DMS53 treated with DMSO at 0.1 percent for 48 hours (cell line): ENCODE results near the gene POLA2.
A peak's percentile ranks its signal among the peaks of the same experiment; 100 is the strongest.
"Not testable (repeated sequence)": the region's sequence is repeated elsewhere in the genome, so short reads cannot be mapped to it uniquely, and the experiment has no call there.

Experiments
- DNase-seq: peaks from one replicate; lab custom pipeline; 2025; ENCODE audit not compliant: unreplicated experiment; lab: John Stamatoyannopoulos, UW

POLA2 gene

GRCh38 chr11:65241134-65241533 is 20.6 kb upstream of the POLA2 start:
- no peak for DNase-seq

GRCh38 chr11:65241692-65242091 is 20.1 kb upstream of the POLA2 start:
- no peak for DNase-seq

- no peak for DNase-seq
Observed at GRCh38 chr11:65242389-65242788, 19.4 kb upstream of the POLA2 start.

- DNase-seq: no peak
Observed at GRCh38 chr11:65243797-65244196, 18.0 kb upstream of the POLA2 start.

- not testable (repeated sequence) for DNase-seq
Observed at GRCh38 chr11:65245046-65245445, 16.7 kb upstream of the POLA2 start.

GRCh38 chr11:65246506-65246905 is 15.3 kb upstream of the POLA2 start:
- DNase-seq: no peak

GRCh38 chr11:65248184-65248710 is 13.5 kb upstream of the POLA2 start:
- DNase-seq: not testable (repeated sequence)

GRCh38 chr11:65251476-65251875 is 10.3 kb upstream of the POLA2 start:
- no peak for DNase-seq

- no peak for DNase-seq
Observed at GRCh38 chr11:65254724-65255123, 7.0 kb upstream of the POLA2 start.

- no peak for DNase-seq
Observed at GRCh38 chr11:65258988-65259387, 2.8 kb upstream of the POLA2 start.

- no peak for DNase-seq
Observed at GRCh38 chr11:65260302-65260701, 1.5 kb upstream of the POLA2 start.

GRCh38 chr11:65260756-65261590 is 789 bp upstream of the POLA2 start:
- DNase-seq: no peak

- DNase-seq: no peak
Observed at GRCh38 chr11:65262381-65262680, 569 bp downstream of the POLA2 start.

GRCh38 chr11:65262776-65263175 is 1.0 kb downstream of the POLA2 start:
- DNase-seq: no peak

GRCh38 chr11:65264747-65265146 is 3.0 kb downstream of the POLA2 start:
- DNase-seq: not testable (repeated sequence)

GRCh38 chr11:65266210-65266609 is 4.4 kb downstream of the POLA2 start:
- DNase-seq: no peak

GRCh38 chr11:65274735-65275682 is 13.2 kb downstream of the POLA2 start:
- DNase-seq: peak; percentile 69

GRCh38 chr11:65275906-65276305 is 14.1 kb downstream of the POLA2 start:
- no peak for DNase-seq

- DNase-seq: no peak
Observed at GRCh38 chr11:65277631-65278277, 16.0 kb downstream of the POLA2 start.

GRCh38 chr11:65278356-65278755 is 16.6 kb downstream of the POLA2 start:
- no peak for DNase-seq

- no peak for DNase-seq
Observed at GRCh38 chr11:65279279-65279678, 17.5 kb downstream of the POLA2 start.
